Fibroblast of pulmonary artery (primary cell): Measurements from ENCODE around the gene SOWAHC.
"Not testable (repeated sequence)": the region's sequence is repeated elsewhere in the genome, so short reads cannot be mapped to it uniquely, and the experiment has no call there.

Experiments used
- DNase-seq: peaks from one replicate; pipeline ENCODE4 v3.0.0-alpha.2; 2010; ENCODE audit warnings: low read depth
- H3K4me3 ChIP-seq: replicated peaks from 2 replicates; pipeline ENCODE4 v1.5.1; 2011; ENCODE audit warnings: low read depth, mild to moderate bottlenecking, control low read depth, low read length, moderate library complexity
- CTCF ChIP-seq: IDR thresholded peaks from 2 replicates; pipeline ENCODE4 v1.5.1; 2011; ENCODE audit warnings: mild to moderate bottlenecking, control low read depth, low read length, inconsistent platforms; ENCODE audit errors: missing control alignments

The SOWAHC gene

GRCh38 chr2:109637749-109638570, 23.8 kb downstream of the SOWAHC start:
- peak; percentile 69 for DNase-seq
- H3K4me3 ChIP-seq, result no peak overlapping the region
- TF ChIP-seq CTCF, result no peak

DNA sequence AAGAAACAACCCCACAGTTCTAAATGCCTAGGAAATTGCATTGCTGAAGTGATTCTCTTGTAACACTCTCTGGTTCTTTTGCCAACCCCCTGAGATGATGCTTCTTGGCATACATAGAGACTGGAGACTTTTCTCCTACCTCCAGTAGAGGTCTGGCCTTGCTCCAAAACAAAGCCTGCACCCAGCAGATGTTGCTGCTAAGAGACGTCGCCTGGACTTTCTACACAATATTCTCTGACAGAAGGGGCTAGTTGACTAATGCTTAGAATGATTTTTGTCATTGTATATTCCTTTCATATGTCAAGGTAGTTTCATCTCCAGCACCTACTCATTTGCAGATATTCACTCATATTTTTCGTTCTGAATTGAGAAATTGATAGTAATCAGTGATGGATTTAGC, 24.6 kb downstream of the SOWAHC start:
- H3K4me3 ChIP-seq, result no peak overlapping the region
- DNase-seq, result peak; percentile 64
- TF ChIP-seq CTCF, result no peak

- DNase-seq, H3K4me3 ChIP-seq: not testable (repeated sequence)
Measured at GRCh38 chr2:109640000-109640399, 25.8 kb downstream of the SOWAHC start.

GRCh38 chr2:109644571-109645275, 30.6 kb downstream of the SOWAHC start:
- DNase-seq, result no peak
- TF ChIP-seq CTCF, result no peak
- H3K4me3 ChIP-seq, result no peak overlapping the region

DNA sequence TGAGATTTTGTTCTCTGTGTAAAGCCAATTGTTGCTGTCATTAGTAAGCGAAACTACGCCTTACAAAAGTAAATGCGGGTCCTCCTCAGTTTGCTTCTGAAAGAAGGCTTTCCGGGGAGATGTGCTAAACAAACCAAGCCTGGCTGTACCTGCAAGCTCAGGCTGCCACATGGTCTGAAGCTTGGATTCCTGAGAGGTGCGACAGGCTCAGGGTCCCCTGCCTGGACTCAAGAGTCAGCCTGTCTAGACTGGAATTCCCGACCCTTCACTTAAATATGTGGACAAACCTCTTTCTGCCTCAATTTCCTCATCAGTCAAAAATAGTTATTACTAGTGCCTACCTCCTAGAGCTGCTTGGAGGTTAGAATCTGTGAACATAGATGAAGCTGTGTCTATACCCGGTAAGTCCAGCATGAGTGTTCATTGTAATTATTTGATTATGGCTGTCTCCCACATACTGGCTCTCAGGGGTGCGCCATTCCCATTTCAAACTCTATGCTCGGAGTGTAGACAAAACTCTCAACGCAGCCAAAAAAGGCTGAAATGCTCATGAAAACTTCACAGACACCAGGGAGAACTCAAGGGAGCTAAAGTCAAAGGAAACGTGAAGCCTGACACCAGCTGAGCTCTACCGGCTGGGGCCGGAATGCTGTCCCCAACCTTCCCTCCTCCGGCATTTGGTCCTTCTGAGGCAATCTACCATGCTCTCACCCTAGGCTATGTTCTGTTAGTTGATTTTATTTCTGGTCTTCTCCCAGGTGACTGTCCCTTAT, 31.4 kb downstream of the SOWAHC start:
- DNase-seq, result no peak
- TF ChIP-seq CTCF, result no peak
- H3K4me3 ChIP-seq, result no peak overlapping the region

GRCh38 chr2:109646961-109647360, 32.8 kb downstream of the SOWAHC start:
- TF ChIP-seq CTCF, result no peak
- no peak for DNase-seq
- no peak overlapping the region for H3K4me3 ChIP-seq

DNA sequence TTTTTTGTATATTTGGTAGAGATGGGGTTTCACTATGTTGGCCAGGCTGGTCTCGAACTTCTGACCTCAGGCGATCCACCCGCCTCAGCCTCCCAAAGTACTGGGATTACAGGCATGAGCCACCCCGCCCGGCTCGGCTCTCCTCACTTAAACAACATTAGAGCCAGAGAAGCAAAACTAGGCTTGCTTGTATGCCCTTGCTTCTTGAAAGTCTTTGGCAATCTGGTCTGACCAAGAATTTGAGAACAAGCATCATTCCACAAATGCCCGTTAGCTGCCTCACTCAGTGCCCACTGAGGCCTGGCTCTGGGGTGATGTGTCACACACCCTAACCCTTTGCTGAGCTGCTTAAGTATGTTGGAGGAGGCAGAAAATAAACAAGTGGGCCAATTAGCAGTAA, 33.5 kb downstream of the SOWAHC start:
- H3K4me3 ChIP-seq, result no peak overlapping the region
- DNase-seq, result no peak

More for the DNA sequence above, 33.5 kb downstream of the SOWAHC start:
- TF ChIP-seq CTCF, result no peak
